Body of pancreas (tissue), 4 donors: Measurements from ENCODE around the gene BBOX1.

ENCODE experiments used
- CTCF ChIP-seq, 7 experiments: fragments of 450-650 bp in 4 of 7; fragments of 200-600 bp in 3 of 7; sonication (generic) in 3 of 7; IDR thresholded peaks; one replicate each; pipeline ENCODE4 v1.5.1; 2016 to 2019; ENCODE audit warnings: antibody characterized with exemption in 7 of 7
- POLR2A ChIP-seq, 3 donors: fragments of 450-650 bp; IDR thresholded peaks; one replicate each; pipeline ENCODE4 v1.6.1; 2016; ENCODE audit warnings: antibody characterized with exemption in 3 of 3, mild to moderate bottlenecking in 2 of 3

- TF ChIP-seq CTCF (IDR thresholded peaks at IDR 0.05) (no peak), POLR2A (IDR thresholded peaks at IDR 0.05) (no peak)
These were observed 17.9 kb upstream of the BBOX1 start for GRCh38 chr11:27022659-27023251.
